GM13976 (cell line): ENCODE results near the gene AQP9.

Experiments used
- DNase-seq: peaks from one replicate; pipeline ENCODE4 v3.0.0; 2012; ENCODE audit warnings: low spot score
- CTCF ChIP-seq: IDR thresholded peaks from 2 replicates; pipeline ENCODE4 v1.5.1; 2012; ENCODE audit warnings: borderline replicate concordance, mild to moderate bottlenecking; ENCODE audit not compliant: insufficient read depth; ENCODE audit errors: extremely low read depth, missing control alignments, control extremely low read depth
- in situ Hi-C: fragments of 300-500 bp; cut with MboI; formaldehyde crosslinking; loops from one replicate; pipeline ENCODE4 v1.12.0; 2022; ENCODE audit warnings: low sequenced_read_pairs, mixed read lengths, inconsistent platforms; ENCODE audit not compliant: unreplicated experiment

Gene AQP9

GRCh38 chr15:58138106-58138505 is at the start of gene AQP9:
Gene AQP9 (plus strand): TSS chr15:58138381. CDS start chr15:58138566, 185 bp downstream.
- no peak for DNase-seq
- in situ Hi-C loops = no loop called here
- TF ChIP-seq CTCF = no peak

GRCh38 chr15:58095415-58095814 is 42.8 kb upstream of the AQP9 start:
- TF ChIP-seq CTCF = no peak
- in situ Hi-C loops = no loop called here
- DNase-seq = no peak

DNA sequence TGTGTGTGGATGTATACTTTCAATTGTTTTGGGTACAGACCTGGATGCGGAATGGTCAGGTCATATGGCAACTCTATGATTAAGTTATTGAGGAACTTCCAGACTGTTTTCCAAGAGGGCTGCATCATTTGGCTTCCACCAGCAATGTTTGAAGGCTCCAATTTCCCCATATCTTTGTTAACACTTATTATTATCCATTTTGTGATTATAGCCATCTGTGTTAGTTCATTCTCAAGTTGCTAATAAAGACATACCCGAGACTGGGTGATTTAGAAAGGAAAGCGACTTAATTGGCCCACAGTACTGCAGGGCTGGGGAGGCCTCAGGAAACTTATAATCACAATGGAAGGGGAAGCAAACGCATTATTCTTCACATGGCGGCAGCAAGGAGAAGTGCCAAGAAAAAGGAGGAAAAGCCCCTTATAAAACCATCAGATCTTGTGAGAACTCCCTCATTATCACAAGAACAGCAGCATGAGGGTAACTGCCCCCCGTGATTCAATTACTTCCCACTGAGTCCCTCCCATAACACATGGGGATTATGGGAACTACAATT is 41.6 kb upstream of the AQP9 start:
- no peak for DNase-seq
- in situ Hi-C loops = no loop called here
- TF ChIP-seq CTCF = no peak

GRCh38 chr15:58103482-58103881 is 34.7 kb upstream of the AQP9 start:
- in situ Hi-C loops = no loop called here
- no peak for DNase-seq
- no peak for TF ChIP-seq CTCF

- DNase-seq = no peak
- TF ChIP-seq CTCF = no peak
- in situ Hi-C loops = no loop called here
Observed at GRCh38 chr15:58108117-58108516, 30.1 kb upstream of the AQP9 start.

DNA sequence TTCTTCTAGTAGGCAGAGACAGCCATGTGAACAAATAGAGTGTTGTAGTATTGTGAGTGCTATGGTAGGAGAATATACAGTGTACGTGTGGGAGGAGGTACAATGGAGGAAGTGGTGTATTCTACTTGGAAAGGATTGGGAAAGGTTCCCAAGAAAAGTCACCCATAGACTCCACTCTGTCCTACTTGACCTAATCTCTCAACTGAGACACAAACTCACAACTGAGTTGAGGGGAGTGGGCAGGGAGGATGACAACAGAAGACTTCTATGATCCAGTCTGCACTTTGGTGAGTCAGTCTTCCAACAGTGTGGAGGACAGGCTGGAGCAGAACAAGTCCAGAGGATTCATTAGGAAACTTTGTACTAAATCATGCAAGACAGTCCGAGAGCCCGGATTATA is 28.8 kb upstream of the AQP9 start:
- DNase-seq = no peak
- in situ Hi-C loops = no loop called here
- no peak for TF ChIP-seq CTCF

DNA sequence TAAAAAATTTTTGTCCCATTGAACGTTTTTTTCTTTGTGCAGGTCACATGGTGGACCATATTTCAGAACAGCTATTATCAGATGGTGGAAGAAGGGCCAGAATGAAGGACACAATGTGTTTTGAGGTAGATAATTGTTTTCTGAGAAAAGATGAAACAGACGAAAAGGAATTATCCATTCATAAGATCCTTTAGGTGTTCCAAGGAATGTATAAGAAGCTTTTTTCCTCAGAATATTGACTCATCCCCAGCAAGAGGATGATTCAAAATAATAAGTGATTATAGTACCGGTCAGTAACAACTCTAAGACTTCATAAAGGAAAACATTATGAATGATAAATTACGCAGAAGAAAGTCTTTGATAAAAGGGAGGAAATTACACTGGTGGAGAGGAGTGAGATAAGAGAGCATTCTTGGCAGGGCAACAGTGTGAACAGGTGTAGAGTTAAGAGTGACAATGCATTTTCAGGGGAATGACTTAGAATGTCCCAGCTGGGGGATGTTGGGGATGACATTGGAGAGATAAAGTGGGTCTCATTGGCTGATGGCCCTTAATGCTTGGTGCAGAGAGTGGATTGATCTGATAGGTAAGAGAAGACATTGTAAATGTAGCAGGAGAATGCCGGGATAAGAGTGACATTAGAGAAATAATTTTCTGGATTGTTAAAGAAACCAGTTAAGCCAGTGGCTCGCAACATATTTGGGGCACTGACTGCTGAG is 27.0 kb upstream of the AQP9 start:
- no peak for DNase-seq
- no peak for TF ChIP-seq CTCF
- in situ Hi-C loops = no loop called here
